Testis (tissue), 3 donors: ENCODE measurements around the gene SPEN. TPM values are rescaled to one million over a fixed set of nuclear protein-coding genes. Genes with fewer than 3 reads are reported as not detected.

Experiments used
- DNase-seq: peaks from one replicate; pipeline ENCODE4 v3.0.0-alpha.2; 2019
- H3K27ac ChIP-seq, 2 donors: fragments of 200-600 bp; sonication (generic); one replicate each; pipeline ENCODE4 v1.5.1; 2019
- H3K27me3 ChIP-seq: fragments of 200-600 bp; sonication (generic); one replicate; pipeline ENCODE4 v1.5.1; 2019
- H3K36me3 ChIP-seq: fragments of 200-600 bp; sonication (generic); one replicate; pipeline ENCODE4 v1.5.1; 2017; ENCODE audit warnings: low read depth; ENCODE audit errors: missing control alignments
- H3K4me1 ChIP-seq: fragments of 200-600 bp; sonication (generic); one replicate; pipeline ENCODE4 v1.5.1; 2019
- H3K4me3 ChIP-seq, 2 donors: fragments of 200-600 bp; sonication (generic); one replicate each; pipeline ENCODE4 v1.5.1; 2017 to 2019
- H3K9me3 ChIP-seq: fragments of 200-600 bp; sonication (generic); one replicate; pipeline ENCODE4 v1.5.1; 2017
- CTCF ChIP-seq, 3 experiments: fragments of 450-650 bp in 2 of 3; fragments of 200-600 bp in 1 of 3; sonication (generic) in 1 of 3; IDR thresholded peaks; one replicate each; pipeline ENCODE4 v1.5.1; 2016 to 2019; ENCODE audit warnings: antibody characterized with exemption in 3 of 3, mild to moderate bottlenecking in 2 of 3, moderate library complexity in 1 of 3
- POLR2A ChIP-seq: fragments of 450-650 bp; IDR thresholded peaks from one replicate; pipeline ENCODE4 v1.6.1; 2017; ENCODE audit warnings: antibody characterized with exemption, mild to moderate bottlenecking, moderate library complexity
- WGBS, 2 donors: methylation state at CpG; one replicate each; pipeline ENCODE4 v1.1.5; 2018; 5-methylcytosine and 5-hydroxymethylcytosine counted together
- intact Hi-C: fragments of 100-400 bp; cut with DNase I; formaldehyde crosslinking; loops from one replicate; pipeline ENCODE4 v1.15.1; 2023; ENCODE audit warnings: low total_unique reads
- polyA plus RNA-seq: library from polyadenylated mRNA; stranded (reverse); fragments of 350-450 nt; fragmentation: Illumina TruSeq; extraction: RNeasy Lipid Tissue Mini Kit (QIAGEN cat#74804); gene quantifications from one replicate; pipeline ENCODE4 v1.2.3, GENCODE V29; 2014; ENCODE audit warnings: low read depth, low replicate concordance; ENCODE audit not compliant: insufficient read depth
- total RNA-seq, 2 donors: library from RNA; depleted of rRNA; stranded (reverse); fragments of >200 nt; gene quantifications; one replicate each; pipeline ENCODE4 v1.2.3, GENCODE V29; 2016

The SPEN gene
- total and polyA plus RNA-seq, 3 donors from 2014 or later, result 53.2 to 60.6 (median 54.8) TPM

- H3K4me1 ChIP-seq, result no peaks in the 10 kb centered on the region
- TF ChIP-seq POLR2A, result no peak
- TF ChIP-seq CTCF (IDR thresholded peaks at IDR 0.05), result no peak
- no peaks in the 10 kb centered on the region for H3K9me3 ChIP-seq
- H3K4me3 ChIP-seq, result no peak overlapping the region
- H3K36me3 ChIP-seq, result no peaks in the 10 kb centered on the region
- intact Hi-C loops, result no loop called here
- no peak for DNase-seq
- H3K27ac ChIP-seq, result no peak overlapping the region
- H3K27me3 ChIP-seq, result no peaks in the 10 kb centered on the region
- WGBS, 2 donors, result 91 to 94% methylated on average over 10 to 12 of the region's 12 CpGs
Measured at GRCh38 chr1:15876357-15877055, 29.0 kb downstream of the SPEN start.

GRCh38 chr1:15881961-15882360 lies 34.5 kb downstream of the SPEN start:
- no peak for DNase-seq
- no peak overlapping the region for H3K4me3 ChIP-seq
- no peaks in the 10 kb centered on the region for H3K9me3 ChIP-seq
- no peak overlapping the region for H3K27ac ChIP-seq
- no peaks in the 10 kb centered on the region for H3K36me3 ChIP-seq
- no peaks in the 10 kb centered on the region for H3K27me3 ChIP-seq
- intact Hi-C loops, result loop anchor here (10.0 kb wide), 1 partner anchor 47 kb away; no protein-coding TSS in a partner anchor
- no peak for TF ChIP-seq POLR2A
- H3K4me1 ChIP-seq, result no peaks in the 10 kb centered on the region
- WGBS, 2 donors, result 90 to 93% methylated on average over 5 of the region's 5 CpGs

- intact Hi-C loops, result loop anchor here (10.0 kb wide), 1 partner anchor 48 kb away; no protein-coding TSS in a partner anchor
- no peak for DNase-seq
Measured at GRCh38 chr1:15882665-15883064, 35.2 kb downstream of the SPEN start.

GRCh38 chr1:15883326-15883725 lies 35.8 kb downstream of the SPEN start:
- H3K36me3 ChIP-seq, result no peaks in the 10 kb centered on the region
- no peak for DNase-seq
- WGBS, 2 donors, result 81 to 88% methylated on average over 6 of the region's 6 CpGs
- H3K27me3 ChIP-seq, result no peaks in the 10 kb centered on the region
- H3K27ac ChIP-seq, result no peak overlapping the region
- no peaks in the 10 kb centered on the region for H3K9me3 ChIP-seq
- H3K4me1 ChIP-seq, result no peaks in the 10 kb centered on the region
- no peak overlapping the region for H3K4me3 ChIP-seq
- intact Hi-C loops, result loop anchor here (10.0 kb wide), 1 partner anchor 49 kb away; no protein-coding TSS in a partner anchor
- TF ChIP-seq POLR2A (no peak), CTCF (IDR thresholded peaks at IDR 0.05) (no peak)

More at GRCh38 chr1:15882665-15883064, 35.2 kb downstream of the SPEN start:
- 95 to 100% methylated on average over 2 of the region's 2 CpGs for WGBS, 2 donors
- TF ChIP-seq CTCF (IDR thresholded peaks at IDR 0.05) (no peak), POLR2A (no peak)
- Histone ChIP-seq H3K36me3 (no peaks in the 10 kb centered on the region), H3K27me3 (no peaks in the 10 kb centered on the region), H3K9me3 (no peaks in the 10 kb centered on the region), H3K27ac (no peak overlapping the region), H3K4me1 (no peaks in the 10 kb centered on the region), H3K4me3 (no peak overlapping the region)

GRCh38 chr1:15884477-15884876 lies 37.0 kb downstream of the SPEN start:
- TF ChIP-seq CTCF (IDR thresholded peaks at IDR 0.05) (no peak), POLR2A (no peak)
- WGBS, 2 donors, result 77 to 81% methylated on average over 4 of the region's 4 CpGs
- H3K4me3 ChIP-seq, result no peak overlapping the region
- no peaks in the 10 kb centered on the region for H3K27me3 ChIP-seq
- H3K27ac ChIP-seq, result peak overlapping the region in 1 of 2 donors; percentile 87
- intact Hi-C loops, result loop anchor here (10.0 kb wide), 1 partner anchor 50 kb away; no protein-coding TSS in a partner anchor
- H3K36me3 ChIP-seq, result no peaks in the 10 kb centered on the region
- DNase-seq, result no peak
- H3K4me1 ChIP-seq, result no peaks in the 10 kb centered on the region
- no peaks in the 10 kb centered on the region for H3K9me3 ChIP-seq
